NT2/D1 (cell line): ENCODE results near the gene CPEB4.

Experiments
- SUZ12 ChIP-seq: IDR thresholded peaks from 2 replicates; pipeline ENCODE4 v1.6.1; 2011; ENCODE audit not compliant: insufficient read length, insufficient read depth; ENCODE audit errors: extremely low read depth
- YY1 ChIP-seq: IDR thresholded peaks from 2 replicates; pipeline ENCODE4 v1.6.1; 2011; ENCODE audit not compliant: insufficient read length, insufficient read depth
- ZNF274 ChIP-seq: IDR thresholded peaks from 2 replicates; pipeline ENCODE4 v1.6.1; 2011; ENCODE audit warnings: mild to moderate bottlenecking, low read depth, low read length

GRCh38 chr5:173923218-173924095 is 35.3 kb downstream of the CPEB4 start:
- TF ChIP-seq ZNF274 (no peak), SUZ12 (no peak), YY1 (no peak)
